IPS-NIHi11 (cell line): ENCODE measurements around the gene TEX26.

ENCODE experiments used
- DNase-seq: peaks from one replicate; pipeline ENCODE4 v3.0.0; 2012; ENCODE audit warnings: mixed read lengths, low spot score

TEX26 gene

GRCh38 chr13:30932481-30933353, at the start of gene TEX26:
Gene TEX26, plus strand, starts transcription at chr13:30932656. Its CDS starts 60 bp downstream, at chr13:30932716.
- DNase-seq, result peak; percentile 87

- DNase-seq, result no peak
These were observed 49.3 kb upstream of the TEX26 start for GRCh38 chr13:30882996-30883766.

GRCh38 chr13:30884543-30884942, 47.9 kb upstream of the TEX26 start:
- DNase-seq, result peak; percentile 39

- DNase-seq, result no peak
These were observed 43.2 kb upstream of the TEX26 start for GRCh38 chr13:30889196-30889690.

- DNase-seq, result peak; percentile 81
These were observed 39.5 kb upstream of the TEX26 start for GRCh38 chr13:30892966-30893365.

- DNase-seq, result no peak
These were observed 36.7 kb upstream of the TEX26 start for GRCh38 chr13:30895773-30896172.

- DNase-seq, result no peak
These were observed 34.4 kb upstream of the TEX26 start for GRCh38 chr13:30898070-30898469.

GRCh38 chr13:30898678-30899241, 33.7 kb upstream of the TEX26 start:
- no peak for DNase-seq

- no peak for DNase-seq
These were observed 32.0 kb upstream of the TEX26 start for GRCh38 chr13:30900436-30900835.

- no peak for DNase-seq
These were observed 31.3 kb upstream of the TEX26 start for GRCh38 chr13:30900952-30901749.

GRCh38 chr13:30904043-30904442, 28.4 kb upstream of the TEX26 start:
- DNase-seq, result no peak

GRCh38 chr13:30905932-30906383, 26.5 kb upstream of the TEX26 start, which contains the start of gene MEDAG:
Gene MEDAG, plus strand, starts transcription at chr13:30906271. Its CDS starts 245 bp downstream, at chr13:30906516.
- DNase-seq, result no peak

GRCh38 chr13:30906411-30907051, 25.9 kb upstream of the TEX26 start:
- peak; percentile 51 for DNase-seq

GRCh38 chr13:30907121-30907861, 25.2 kb upstream of the TEX26 start:
- no peak for DNase-seq

GRCh38 chr13:30908416-30908980, 24.0 kb upstream of the TEX26 start:
- DNase-seq, result no peak

- DNase-seq, result no peak
These were observed 21.8 kb upstream of the TEX26 start for GRCh38 chr13:30910676-30911075.

GRCh38 chr13:30915691-30916541, 16.5 kb upstream of the TEX26 start:
- no peak for DNase-seq

GRCh38 chr13:30916991-30917390, 15.5 kb upstream of the TEX26 start:
- no peak for DNase-seq
